Esophagus squamous epithelium (tissue), 4 donors: ENCODE results near the gene CTDSPL2.

Source experiments
- CTCF ChIP-seq, 6 experiments: fragments of 450-650 bp in 4 of 6; fragments of 200-600 bp in 2 of 6; sonication (generic) in 2 of 6; IDR thresholded peaks; one replicate each; pipeline ENCODE4 v1.5.1; 2016 to 2019; ENCODE audit warnings: antibody characterized with exemption in 6 of 6, mild to moderate bottlenecking in 4 of 6, moderate library complexity in 4 of 6
- POLR2A ChIP-seq, 4 donors: fragments of 450-650 bp; IDR thresholded peaks; one replicate each; pipeline ENCODE4 v1.6.1; 2017; ENCODE audit warnings: antibody characterized with exemption in 4 of 4, mild to moderate bottlenecking in 4 of 4, moderate library complexity in 3 of 4

DNA sequence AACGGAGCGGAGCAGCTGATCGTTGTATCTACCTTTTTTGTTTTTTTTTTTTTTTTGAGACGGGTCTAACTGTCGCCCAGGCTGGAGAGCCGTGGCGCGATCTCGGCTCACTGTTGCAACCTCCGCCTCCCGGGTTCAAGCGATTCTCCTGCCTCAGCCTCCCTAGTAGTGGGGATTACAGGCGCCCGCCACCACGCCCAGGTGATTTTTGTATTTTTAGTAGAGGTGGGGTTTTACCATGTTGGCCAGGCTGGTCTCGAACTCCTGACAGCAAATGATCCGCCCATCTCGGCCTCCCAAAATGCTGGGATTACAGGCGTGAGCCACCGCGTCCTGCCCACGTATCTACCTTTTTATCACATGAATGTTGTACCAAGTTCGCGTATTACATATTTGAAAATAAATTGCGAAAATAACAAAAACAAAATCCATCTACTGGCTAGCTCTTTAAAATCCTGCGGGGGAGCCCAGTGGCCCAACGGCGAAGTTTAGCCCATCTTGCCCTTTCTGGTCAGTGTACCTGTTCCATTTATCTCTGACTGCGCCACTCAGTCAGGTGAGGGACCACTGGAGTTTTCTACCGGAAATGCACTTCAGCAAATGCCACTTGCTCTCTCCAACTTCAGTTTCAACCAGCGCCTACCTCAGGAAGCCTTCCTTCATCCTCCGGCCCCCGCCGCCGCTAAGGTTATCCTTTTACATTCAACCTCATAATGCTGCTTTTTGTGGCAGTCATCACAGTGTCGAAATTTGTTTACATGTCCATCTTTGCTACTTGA lies 108.3 kb downstream of the CTDSPL2 start:
- TF ChIP-seq CTCF (IDR thresholded peaks at IDR 0.05) = no peak
- TF ChIP-seq POLR2A (IDR thresholded peaks at IDR 0.05) = no peak
